Skeletal muscle tissue (tissue), 4 donors: ENCODE results near the gene RBFOX1. TPM values are rescaled to one million over a fixed set of nuclear protein-coding genes. Genes with fewer than 3 reads are reported as not detected.
A peak's percentile ranks its signal among the peaks of the same experiment; 100 is the strongest.

Source experiments
- H3K27ac ChIP-seq: one replicate; pipeline ENCODE4 v1.7.0; 2013; ENCODE audit warnings: mild to moderate bottlenecking, low read depth, low read length, inconsistent platforms
- H3K27me3 ChIP-seq, 3 donors: one replicate each; pipeline ENCODE4 v1.7.0; 2013; ENCODE audit warnings: low read length in 3 of 3; ENCODE audit not compliant: control insufficient read depth in 3 of 3, insufficient read depth in 3 of 3
- H3K36me3 ChIP-seq, 3 donors: one replicate each; pipeline ENCODE4 v1.7.0; 2013; ENCODE audit warnings: low read length in 3 of 3; ENCODE audit not compliant: control insufficient read depth in 3 of 3, insufficient read depth in 3 of 3
- H3K4me1 ChIP-seq, 3 donors: one replicate each; pipeline ENCODE4 v1.7.0; 2013; ENCODE audit warnings: low read length in 3 of 3, mild to moderate bottlenecking in 3 of 3; ENCODE audit not compliant: control insufficient read depth in 3 of 3, insufficient read depth in 3 of 3
- H3K4me3 ChIP-seq, 3 donors: one replicate each; pipeline ENCODE4 v1.7.0; 2013; ENCODE audit warnings: low read length in 3 of 3
- H3K9ac ChIP-seq, 3 donors: one replicate each; pipeline ENCODE4 v1.7.0; 2013; ENCODE audit warnings: low read length in 3 of 3, mild to moderate bottlenecking in 3 of 3, moderate library complexity in 2 of 3, low read depth in 1 of 3
- H3K9me3 ChIP-seq, 3 donors: one replicate each; pipeline ENCODE4 v1.7.0; 2013; ENCODE audit warnings: low read length in 3 of 3; ENCODE audit not compliant: control insufficient read depth in 3 of 3
- total RNA-seq: library from RNA; depleted of rRNA; stranded (reverse); fragments of >200 nt; gene quantifications from one replicate; pipeline ENCODE4 v1.2.3, GENCODE V29; 2014
- donor health status: Osteomylitis.

The RBFOX1 gene
- total RNA-seq, 1 donor from 2014 or later: 26.1 TPM

GRCh38 chr16:7422036-7422888, 89.6 kb downstream of the RBFOX1 start:
- Histone ChIP-seq H3K36me3 (no peaks in the 10 kb centered on the region), H3K9me3 (no peaks in the 10 kb centered on the region), H3K4me3 (no peak overlapping the region), H3K9ac (peak overlapping the region in 1 of 3 donors; percentile 45), H3K27me3 (no peaks in the 10 kb centered on the region), H3K27ac (no peak overlapping the region), H3K4me1 (peaks cover 18 to 43% (median 35%) of the 10 kb centered on the region in 3 donors)

GRCh38 chr16:7423434-7424044, 90.9 kb downstream of the RBFOX1 start:
- Histone ChIP-seq H3K9ac (no peak overlapping the region), H3K27me3 (no peaks in the 10 kb centered on the region), H3K4me3 (no peak overlapping the region), H3K36me3 (no peaks in the 10 kb centered on the region), H3K9me3 (no peaks in the 10 kb centered on the region), H3K27ac (no peak overlapping the region), H3K4me1 (peaks cover 22 to 40% (median 35%) of the 10 kb centered on the region in 3 donors)

GRCh38 chr16:7426161-7426560, 93.5 kb downstream of the RBFOX1 start:
- Histone ChIP-seq H3K27me3 (no peaks in the 10 kb centered on the region), H3K4me1 (peaks cover 15 to 28% (median 24%) of the 10 kb centered on the region in 3 donors), H3K9me3 (no peaks in the 10 kb centered on the region), H3K9ac (no peak overlapping the region), H3K4me3 (no peak overlapping the region), H3K36me3 (no peaks in the 10 kb centered on the region), H3K27ac (no peak overlapping the region)

GRCh38 chr16:7431723-7432122, 99.1 kb downstream of the RBFOX1 start:
- no peaks in the 10 kb centered on the region for H3K9me3 ChIP-seq
- peaks cover 4 to 9% (median 8%) of the 10 kb centered on the region in 3 donors for H3K4me1 ChIP-seq
- no peaks in the 10 kb centered on the region for H3K27me3 ChIP-seq
- no peaks in the 10 kb centered on the region for H3K36me3 ChIP-seq
- no peak overlapping the region for H3K9ac ChIP-seq
- no peak overlapping the region for H3K27ac ChIP-seq
- no peak overlapping the region for H3K4me3 ChIP-seq

GRCh38 chr16:7436306-7436705, 103.7 kb downstream of the RBFOX1 start:
- H3K9me3 ChIP-seq: no peaks in the 10 kb centered on the region
- H3K27me3 ChIP-seq: no peaks in the 10 kb centered on the region
- H3K4me1 ChIP-seq: peaks cover 0 to 15% (median 9%) of the 10 kb centered on the region in 3 donors
- H3K9ac ChIP-seq: no peak overlapping the region
- no peak overlapping the region for H3K4me3 ChIP-seq
- no peaks in the 10 kb centered on the region for H3K36me3 ChIP-seq
- no peak overlapping the region for H3K27ac ChIP-seq

GRCh38 chr16:7437135-7437804, 104.6 kb downstream of the RBFOX1 start:
- Histone ChIP-seq H3K4me3 (no peak overlapping the region), H3K9ac (no peak overlapping the region), H3K36me3 (no peaks in the 10 kb centered on the region), H3K4me1 (peaks cover 5 to 23% (median 15%) of the 10 kb centered on the region in 3 donors), H3K9me3 (no peaks in the 10 kb centered on the region), H3K27me3 (no peaks in the 10 kb centered on the region), H3K27ac (no peak overlapping the region)

GRCh38 chr16:7437843-7438242, 105.2 kb downstream of the RBFOX1 start:
- Histone ChIP-seq H3K4me1 (peaks cover 7 to 29% (median 15%) of the 10 kb centered on the region in 3 donors), H3K4me3 (no peak overlapping the region), H3K9ac (no peak overlapping the region), H3K9me3 (no peaks in the 10 kb centered on the region), H3K27ac (no peak overlapping the region), H3K27me3 (no peaks in the 10 kb centered on the region), H3K36me3 (no peaks in the 10 kb centered on the region)

GRCh38 chr16:7438601-7439000, 106.0 kb downstream of the RBFOX1 start:
- no peak overlapping the region for H3K9ac ChIP-seq
- H3K27me3 ChIP-seq: no peaks in the 10 kb centered on the region
- H3K4me1 ChIP-seq: peaks cover 7 to 29% (median 13%) of the 10 kb centered on the region in 3 donors
- no peaks in the 10 kb centered on the region for H3K36me3 ChIP-seq
- H3K27ac ChIP-seq: no peak overlapping the region
- H3K4me3 ChIP-seq: no peak overlapping the region
- H3K9me3 ChIP-seq: no peaks in the 10 kb centered on the region

GRCh38 chr16:7439518-7439917, 106.9 kb downstream of the RBFOX1 start:
- Histone ChIP-seq H3K27ac (no peak overlapping the region), H3K4me3 (no peak overlapping the region), H3K4me1 (peaks cover 7 to 32% (median 14%) of the 10 kb centered on the region in 3 donors), H3K36me3 (no peaks in the 10 kb centered on the region), H3K9me3 (no peaks in the 10 kb centered on the region), H3K27me3 (no peaks in the 10 kb centered on the region), H3K9ac (no peak overlapping the region)
